ENCODE results near the gene CD22. TPM values are rescaled to one million over a fixed set of nuclear protein-coding genes. Genes with fewer than 3 reads are reported as not detected.

Gene CD22
- total RNA-seq, 2 donors from 2014 or later, result 0.39 to 0.56 TPM

GRCh38 chr19:35310811-35311465, 18.0 kb upstream of the CD22 start:
- ATAC-seq (no peak), DNase-seq (no peak)
- intact Hi-C loops (cut with DNase I), result no loop called here

- intact Hi-C loops (cut with DNase I), result no loop called here
- DNase-seq, result no peak
- ATAC-seq, result no peak
Measured at GRCh38 chr19:35311901-35312665, 16.9 kb upstream of the CD22 start.

GRCh38 chr19:35313587-35313986, 15.4 kb upstream of the CD22 start:
- intact Hi-C loops (cut with DNase I), result no loop called here
- DNase-seq, result no peak
- ATAC-seq, result no peak

- DNase-seq, result no peak
- ATAC-seq, result no peak
- intact Hi-C loops (cut with DNase I), result no loop called here
Measured at GRCh38 chr19:35314031-35314430, 15.0 kb upstream of the CD22 start.

GRCh38 chr19:35314858-35315470, 14.0 kb upstream of the CD22 start:
- DNase-seq (no peak), ATAC-seq (no peak)
- intact Hi-C loops (cut with DNase I), result no loop called here

- intact Hi-C loops (cut with DNase I), result no loop called here
- no peak for ATAC-seq
- no peak for DNase-seq
Measured at GRCh38 chr19:35315883-35316282, 13.1 kb upstream of the CD22 start.

- DNase-seq (no peak), ATAC-seq (no peak)
Measured at GRCh38 chr19:35316560-35316959, 12.4 kb upstream of the CD22 start.

GRCh38 chr19:35317464-35318043, 11.4 kb upstream of the CD22 start:
- intact Hi-C loops (cut with DNase I), result no loop called here
- DNase-seq, result no peak

More at GRCh38 chr19:35316560-35316959, 12.4 kb upstream of the CD22 start:
- intact Hi-C loops (cut with DNase I), result no loop called here

GRCh38 chr19:35318679-35319448, 10.1 kb upstream of the CD22 start:
- intact Hi-C loops (cut with DNase I), result no loop called here
- DNase-seq, result peak; percentile 66
- ATAC-seq, result peak; percentile 67 to 94

More at GRCh38 chr19:35317464-35318043, 11.4 kb upstream of the CD22 start:
- ATAC-seq, result no peak

GRCh38 chr19:35320065-35320713, 8.8 kb upstream of the CD22 start:
- no peak for DNase-seq
- no peak for ATAC-seq
- intact Hi-C loops (cut with DNase I), result no loop called here

- ATAC-seq, result no peak
- no peak for DNase-seq
- intact Hi-C loops (cut with DNase I), result no loop called here
Measured at GRCh38 chr19:35321291-35321690, 7.7 kb upstream of the CD22 start.

- no peak for DNase-seq
- intact Hi-C loops (cut with DNase I), result no loop called here
- no peak for ATAC-seq
Measured at GRCh38 chr19:35322014-35322413, 7.0 kb upstream of the CD22 start.

GRCh38 chr19:35327642-35328041, 1.3 kb upstream of the CD22 start:
- ATAC-seq (no peak), DNase-seq (no peak)
- intact Hi-C loops (cut with DNase I), result no loop called here

GRCh38 chr19:35329323-35329722, 336 bp downstream of the CD22 start:
- DNase-seq (no peak), ATAC-seq (no peak)
- intact Hi-C loops (cut with DNase I), result no loop called here

- DNase-seq (no peak), ATAC-seq (no peak)
- intact Hi-C loops (cut with DNase I), result no loop called here
Measured at GRCh38 chr19:35330475-35330874, 1.5 kb downstream of the CD22 start.

- ATAC-seq (no peak), DNase-seq (no peak)
- intact Hi-C loops (cut with DNase I), result no loop called here
Measured at GRCh38 chr19:35331551-35332214, 2.7 kb downstream of the CD22 start.

- DNase-seq, result no peak
Measured at GRCh38 chr19:35332817-35333216, 3.8 kb downstream of the CD22 start.

GRCh38 chr19:35334144-35334753, 5.3 kb downstream of the CD22 start:
- intact Hi-C loops (cut with DNase I), result no loop called here

More at GRCh38 chr19:35332817-35333216, 3.8 kb downstream of the CD22 start:
- ATAC-seq, result no peak
- intact Hi-C loops (cut with DNase I), result no loop called here

More at GRCh38 chr19:35334144-35334753, 5.3 kb downstream of the CD22 start:
- DNase-seq (no peak), ATAC-seq (no peak)
